Activated T-helper 1 cell treated with anti-CD3 and anti-CD28 coated beads, Interleukin-2, amount 50 U/mL, for 16 hours (primary cell): ENCODE measurements around the gene NPR3.

ENCODE experiments used
- DNase-seq, 2 donors: peaks; one replicate each; pipeline ENCODE4 v3.0.0-alpha.2; 2020; ENCODE audit warnings: low read depth in 1 of 2, low spot score in 1 of 2

The NPR3 gene

GRCh38 chr5:32710550-32711361, at the start of gene NPR3:
Gene NPR3, plus strand, starts transcription at chr5:32711321. Its CDS starts 456 bp downstream, at chr5:32711777.
- no peak for DNase-seq

- no peak for DNase-seq
Observed at GRCh38 chr5:32664523-32664922, 46.6 kb upstream of the NPR3 start.

- no peak for DNase-seq
Observed at GRCh38 chr5:32668552-32668951, 42.6 kb upstream of the NPR3 start.

- no peak for DNase-seq
Observed at GRCh38 chr5:32673272-32673671, 37.8 kb upstream of the NPR3 start.

GRCh38 chr5:32677023-32677422, 34.1 kb upstream of the NPR3 start:
- no peak for DNase-seq

GRCh38 chr5:32678472-32678871, 32.6 kb upstream of the NPR3 start:
- DNase-seq = no peak

- no peak for DNase-seq
Observed at GRCh38 chr5:32679218-32679617, 31.9 kb upstream of the NPR3 start.

- no peak for DNase-seq
Observed at GRCh38 chr5:32680183-32680582, 30.9 kb upstream of the NPR3 start.

- no peak for DNase-seq
Observed at GRCh38 chr5:32683125-32683524, 28.0 kb upstream of the NPR3 start.

- DNase-seq = no peak
Observed at GRCh38 chr5:32684260-32684659, 26.9 kb upstream of the NPR3 start.

GRCh38 chr5:32686799-32687498, 24.2 kb upstream of the NPR3 start:
- no peak for DNase-seq

- no peak for DNase-seq
Observed at GRCh38 chr5:32687499-32687831, 23.7 kb upstream of the NPR3 start.

- no peak for DNase-seq
Observed at GRCh38 chr5:32690153-32690552, 21.0 kb upstream of the NPR3 start.

- no peak for DNase-seq
Observed at GRCh38 chr5:32690666-32691065, 20.5 kb upstream of the NPR3 start.

GRCh38 chr5:32692036-32692746, 18.9 kb upstream of the NPR3 start:
- DNase-seq = no peak

- no peak for DNase-seq
Observed at GRCh38 chr5:32703957-32704356, 7.2 kb upstream of the NPR3 start.

GRCh38 chr5:32707418-32707997, 3.6 kb upstream of the NPR3 start:
- no peak for DNase-seq

GRCh38 chr5:32708949-32709348, 2.2 kb upstream of the NPR3 start:
- DNase-seq = no peak

GRCh38 chr5:32709750-32710549, 1.2 kb upstream of the NPR3 start:
- no peak for DNase-seq

GRCh38 chr5:32711362-32711680, 200 bp downstream of the NPR3 start:
- no peak for DNase-seq
